Measurements from ENCODE around the gene BPHL.

The BPHL gene

DNA sequence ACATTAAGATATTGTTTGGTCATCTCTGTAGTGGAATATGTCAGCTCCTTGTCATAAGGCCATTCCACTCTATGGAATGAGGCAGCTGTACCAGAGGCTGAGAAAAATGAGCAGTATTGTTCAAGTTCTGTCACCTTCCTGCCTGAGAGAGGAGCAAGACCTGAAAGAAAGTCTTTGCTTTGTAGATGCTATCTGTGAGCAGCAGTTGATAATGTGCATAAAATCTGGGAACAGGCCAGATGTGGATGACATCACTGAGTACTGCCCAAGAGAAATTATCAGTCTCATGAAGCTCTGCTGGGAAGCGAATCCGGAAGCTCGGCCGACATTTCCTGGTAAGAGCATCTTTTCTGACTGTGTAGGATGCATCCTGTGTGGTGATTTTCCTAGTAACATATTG is 33.4 kb upstream of the BPHL start:
- Histone ChIP-seq H3K9me3 (ENCODE audit: severe bottlenecking) (no peaks in the 10 kb centered on the region), H3K4me1 (ENCODE audit: insufficient read depth, poor library complexity, severe bottlenecking) (no peaks in the 10 kb centered on the region), H3K4me3 (ENCODE audit: severe bottlenecking) (no peak overlapping the region), H3K27ac (ENCODE audit: poor library complexity, severe bottlenecking) (no peak overlapping the region), H3K36me3 (ENCODE audit: low read depth) (peaks cover 48% of the 10 kb centered on the region), H3K27me3 (ENCODE audit: insufficient read depth, poor library complexity, severe bottlenecking) (no peaks in the 10 kb centered on the region)
- DNase-seq (ENCODE audit: low spot score) (no peak), ATAC-seq (ENCODE audit: low read depth) (no peak)
- TF ChIP-seq CTCF (IDR thresholded peaks at IDR 0.05; ENCODE audit: poor library complexity, severe bottlenecking), result no peak

GRCh38 chr6:3086282-3086946 is 32.1 kb upstream of the BPHL start:
- no peak for DNase-seq (ENCODE audit: low spot score)

GRCh38 chr6:3088446-3088845 is 30.1 kb upstream of the BPHL start:
- Histone ChIP-seq H3K4me3 (ENCODE audit: severe bottlenecking) (no peak overlapping the region), H3K27ac (ENCODE audit: poor library complexity, severe bottlenecking) (peak overlapping the region; percentile 6), H3K36me3 (ENCODE audit: low read depth) (peaks cover 39% of the 10 kb centered on the region), H3K4me1 (ENCODE audit: insufficient read depth, poor library complexity, severe bottlenecking) (no peaks in the 10 kb centered on the region), H3K27me3 (ENCODE audit: insufficient read depth, poor library complexity, severe bottlenecking) (no peaks in the 10 kb centered on the region), H3K9me3 (ENCODE audit: severe bottlenecking) (no peaks in the 10 kb centered on the region)
- no peak for TF ChIP-seq CTCF (IDR thresholded peaks at IDR 0.05; ENCODE audit: poor library complexity, severe bottlenecking)
- ATAC-seq (ENCODE audit: low read depth) (peak; percentile 54), DNase-seq (ENCODE audit: low spot score) (no peak)

More at GRCh38 chr6:3086282-3086946, 32.1 kb upstream of the BPHL start:
- no peaks in the 10 kb centered on the region for H3K4me1 ChIP-seq (ENCODE audit: insufficient read depth, poor library complexity, severe bottlenecking)
- no peak overlapping the region for H3K27ac ChIP-seq (ENCODE audit: poor library complexity, severe bottlenecking)
- peaks cover 39% of the 10 kb centered on the region for H3K36me3 ChIP-seq (ENCODE audit: low read depth)
- TF ChIP-seq CTCF (IDR thresholded peaks at IDR 0.05; ENCODE audit: poor library complexity, severe bottlenecking), result no peak
- H3K27me3 ChIP-seq (ENCODE audit: insufficient read depth, poor library complexity, severe bottlenecking), result no peaks in the 10 kb centered on the region
- no peak overlapping the region for H3K4me3 ChIP-seq (ENCODE audit: severe bottlenecking)
- H3K9me3 ChIP-seq (ENCODE audit: severe bottlenecking), result no peaks in the 10 kb centered on the region
- no peak for ATAC-seq (ENCODE audit: low read depth)

- DNase-seq (ENCODE audit: low spot score) (no peak), ATAC-seq (ENCODE audit: low read depth) (no peak)
- H3K36me3 ChIP-seq (ENCODE audit: low read depth), result peaks cover 39% of the 10 kb centered on the region
- no peaks in the 10 kb centered on the region for H3K9me3 ChIP-seq (ENCODE audit: severe bottlenecking)
- peak overlapping the region; percentile 6 for H3K27ac ChIP-seq (ENCODE audit: poor library complexity, severe bottlenecking)
- H3K27me3 ChIP-seq (ENCODE audit: insufficient read depth, poor library complexity, severe bottlenecking), result no peaks in the 10 kb centered on the region
- no peak for TF ChIP-seq CTCF (IDR thresholded peaks at IDR 0.05; ENCODE audit: poor library complexity, severe bottlenecking)
- H3K4me1 ChIP-seq (ENCODE audit: insufficient read depth, poor library complexity, severe bottlenecking), result no peaks in the 10 kb centered on the region
- H3K4me3 ChIP-seq (ENCODE audit: severe bottlenecking), result no peak overlapping the region
These were observed 29.5 kb upstream of the BPHL start for GRCh38 chr6:3088968-3089367.

GRCh38 chr6:3090013-3090412 is 28.5 kb upstream of the BPHL start:
- no peak for DNase-seq (ENCODE audit: low spot score)
- Histone ChIP-seq H3K9me3 (ENCODE audit: severe bottlenecking) (no peaks in the 10 kb centered on the region), H3K4me3 (ENCODE audit: severe bottlenecking) (no peak overlapping the region), H3K27me3 (ENCODE audit: insufficient read depth, poor library complexity, severe bottlenecking) (no peaks in the 10 kb centered on the region), H3K27ac (ENCODE audit: poor library complexity, severe bottlenecking) (no peak overlapping the region), H3K4me1 (ENCODE audit: insufficient read depth, poor library complexity, severe bottlenecking) (no peaks in the 10 kb centered on the region), H3K36me3 (ENCODE audit: low read depth) (peaks cover 43% of the 10 kb centered on the region)
- no peak for ATAC-seq (ENCODE audit: low read depth)
- no peak for TF ChIP-seq CTCF (IDR thresholded peaks at IDR 0.05; ENCODE audit: poor library complexity, severe bottlenecking)

Data from RWPE2 (cell line).